ENCODE measurements around the gene IFT52. TPM values are rescaled to one million over a fixed set of nuclear protein-coding genes. Genes with fewer than 3 reads are reported as not detected.

The IFT52 gene
- total RNA-seq, 2 experiments from 2014 or later: 13.7 to 15.5 TPM

- ATAC-seq (ENCODE audit: poor library complexity) (no peak), DNase-seq (no peak)
- H3K36me3 ChIP-seq (ENCODE audit: insufficient read depth, low read length): no peaks in the 10 kb centered on the region
- H3K9me3 Mint-ChIP-seq: no peaks in the 10 kb centered on the region
- ChIA-PET POLR2A (no interaction called here), CTCF (no interaction called here)
- no peaks in the 10 kb centered on the region for H3K27me3 ChIP-seq (ENCODE audit: control insufficient read depth in 1 of 2, insufficient read depth in 2 of 2, low read length in 2 of 2)
- no peaks in the 10 kb centered on the region for H3K4me1 Mint-ChIP-seq (ENCODE audit: low read depth)
- TF ChIP-seq CTCF (IDR thresholded peaks at IDR 0.05): no peak
- H3K27ac Mint-ChIP-seq: no peak overlapping the region
- no peaks in the 10 kb centered on the region for H3K27me3 Mint-ChIP-seq
- H3K4me3 Mint-ChIP-seq: no peak overlapping the region
- H3K4me1 ChIP-seq (ENCODE audit: insufficient read depth, low read length): no peaks in the 10 kb centered on the region
- H3K36me3 Mint-ChIP-seq (ENCODE audit: low read depth): no peaks in the 10 kb centered on the region
- no peak overlapping the region for H3K27ac ChIP-seq (ENCODE audit: low read depth in 1 of 2, low read length in 2 of 2)
- no peaks in the 10 kb centered on the region for H3K9me3 ChIP-seq (ENCODE audit: control insufficient read depth in 1 of 2, insufficient read depth in 1 of 2, low read length in 2 of 2)
- intact Hi-C loops (cut with DNase I, micrococcal nuclease): no loop called here
- no peak overlapping the region for H3K4me3 ChIP-seq (ENCODE audit: low read length)
Measured at GRCh38 chr20:43571771-43572170, 19.0 kb upstream of the IFT52 start.

GRCh38 chr20:43572891-43573290 lies 17.8 kb upstream of the IFT52 start:
- DNase-seq (no peak), ATAC-seq (ENCODE audit: poor library complexity) (no peak)
- H3K4me1 ChIP-seq (ENCODE audit: insufficient read depth, low read length): no peaks in the 10 kb centered on the region
- intact Hi-C loops (cut with DNase I, micrococcal nuclease): no loop called here
- H3K4me3 ChIP-seq (ENCODE audit: low read length): no peak overlapping the region
- no peaks in the 10 kb centered on the region for H3K9me3 ChIP-seq (ENCODE audit: control insufficient read depth in 1 of 2, insufficient read depth in 1 of 2, low read length in 2 of 2)
- ChIA-PET POLR2A (no interaction called here), CTCF (no interaction called here)
- Mint-ChIP-seq H3K36me3 (ENCODE audit: low read depth) (no peaks in the 10 kb centered on the region), H3K9me3 (no peaks in the 10 kb centered on the region), H3K27me3 (no peaks in the 10 kb centered on the region), H3K4me1 (ENCODE audit: low read depth) (no peaks in the 10 kb centered on the region), H3K4me3 (no peak overlapping the region), H3K27ac (no peak overlapping the region)
- H3K27me3 ChIP-seq (ENCODE audit: control insufficient read depth in 1 of 2, insufficient read depth in 2 of 2, low read length in 2 of 2): no peaks in the 10 kb centered on the region
- H3K36me3 ChIP-seq (ENCODE audit: insufficient read depth, low read length): no peaks in the 10 kb centered on the region
- H3K27ac ChIP-seq (ENCODE audit: low read depth in 1 of 2, low read length in 2 of 2): no peak overlapping the region
- no peak for TF ChIP-seq CTCF (IDR thresholded peaks at IDR 0.05)

- ChIA-PET CTCF (interaction anchor here (0.5 to 0.6 kb wide), 2 partner anchors 50 to 131 kb away, joined by 3 read pairs; no protein-coding TSS in a partner anchor), POLR2A (no interaction called here)
- intact Hi-C loops (cut with DNase I, micrococcal nuclease): no loop called here
- Histone ChIP-seq H3K27me3 (ENCODE audit: control insufficient read depth in 1 of 2, insufficient read depth in 2 of 2, low read length in 2 of 2) (no peaks in the 10 kb centered on the region), H3K27ac (ENCODE audit: low read depth in 1 of 2, low read length in 2 of 2) (no peak overlapping the region), H3K36me3 (ENCODE audit: insufficient read depth, low read length) (no peaks in the 10 kb centered on the region), H3K4me3 (ENCODE audit: low read length) (no peak overlapping the region), H3K4me1 (ENCODE audit: insufficient read depth, low read length) (no peaks in the 10 kb centered on the region), H3K9me3 (ENCODE audit: control insufficient read depth in 1 of 2, insufficient read depth in 1 of 2, low read length in 2 of 2) (no peaks in the 10 kb centered on the region)
- Mint-ChIP-seq H3K27me3 (no peaks in the 10 kb centered on the region), H3K4me1 (ENCODE audit: low read depth) (no peaks in the 10 kb centered on the region), H3K36me3 (ENCODE audit: low read depth) (no peaks in the 10 kb centered on the region), H3K4me3 (no peak overlapping the region), H3K9me3 (no peaks in the 10 kb centered on the region), H3K27ac (no peak overlapping the region)
- TF ChIP-seq CTCF (IDR thresholded peaks at IDR 0.05): no peak
- ATAC-seq (ENCODE audit: poor library complexity): no peak
- no peak for DNase-seq
Measured at GRCh38 chr20:43576108-43576507, 14.6 kb upstream of the IFT52 start.
